SK-N-SH (cell line): ENCODE measurements around the gene KNOP1.

Experiments
- CHD2 ChIP-seq: fragments of 150-350 bp; IDR thresholded peaks from 2 replicates; pipeline ENCODE4 v1.6.1; 2018; ENCODE audit warnings: low read length; ENCODE audit not compliant: partially characterized antibody
- CTCF ChIP-seq: fragments of 200-600 bp; sonication (generic); IDR thresholded peaks from 2 replicates; pipeline ENCODE4 v1.6.1; 2017; ENCODE audit warnings: antibody characterized with exemption, mild to moderate bottlenecking, moderate library complexity
- POLR2AphosphoS5 ChIP-seq: IDR thresholded peaks from 2 replicates; pipeline ENCODE4 v1.6.1; 2012; ENCODE audit warnings: low read depth, low read length
- RFX5 ChIP-seq: IDR thresholded peaks from 2 replicates; pipeline ENCODE4 v1.6.1; 2012; ENCODE audit warnings: mild to moderate bottlenecking, improper control_type of control experiment, low read length
- TAF1 ChIP-seq: IDR thresholded peaks from 2 replicates; pipeline ENCODE4 v1.6.1; 2012; ENCODE audit warnings: low read depth, mild to moderate bottlenecking, low read length, moderate library complexity, borderline replicate concordance
- USF1 ChIP-seq: IDR thresholded peaks from 2 replicates; pipeline ENCODE4 v1.4.0; 2012; ENCODE audit warnings: low read depth, borderline replicate concordance
- YY1 ChIP-seq: IDR thresholded peaks from 2 replicates; pipeline ENCODE4 v1.4.0; 2012; ENCODE audit warnings: low read depth, mild to moderate bottlenecking

GRCh38 chr16:19680881-19681340 lies 37.1 kb downstream of the KNOP1 start:
- no peak for TF ChIP-seq RFX5
- TF ChIP-seq CTCF, result no peak; the same call in 1 of the 2 replicates
- TF ChIP-seq POLR2AphosphoS5, result no peak
- TF ChIP-seq CHD2, result no peak
- no peak for TF ChIP-seq YY1
- TF ChIP-seq USF1, result no peak
- TF ChIP-seq TAF1, result no peak
